Kidney (tissue), 14 donors: Measurements from ENCODE around the gene PAEP. TPM values are rescaled to one million over a fixed set of nuclear protein-coding genes. Genes with fewer than 3 reads are reported as not detected.

Experiments
- DNase-seq, 5 donors: peaks; one replicate each; pipeline ENCODE4 v3.0.0-alpha.2; 2013 to 2020
- FAIRE-seq: peaks from 2 replicates; lab custom pipeline; 2012; peaks lifted over from hg19 to GRCh38; lab: Jason Lieb, UNC
- H3K27ac ChIP-seq, 2 donors: one replicate each; pipeline ENCODE4 v1.7.0; 2013; ENCODE audit warnings: low read depth in 2 of 2, low read length in 2 of 2, inconsistent platforms in 1 of 2
- H3K27me3 ChIP-seq: one replicate; pipeline ENCODE4 v1.7.1; 2013; ENCODE audit warnings: low read length, inconsistent platforms; ENCODE audit not compliant: control insufficient read depth, insufficient read depth
- H3K36me3 ChIP-seq, 3 donors: one replicate each; pipeline versions ENCODE4 v1.7.0 to v1.7.1; 2013; ENCODE audit warnings: low read length in 3 of 3, control low read depth in 1 of 3, inconsistent platforms in 1 of 3; ENCODE audit not compliant: insufficient read depth in 3 of 3, control insufficient read depth in 2 of 3
- H3K4me1 ChIP-seq, 3 donors: one replicate each; pipeline versions ENCODE4 v1.7.0 to v1.7.1; 2013; ENCODE audit warnings: low read length in 3 of 3, inconsistent platforms in 1 of 3, low read depth in 1 of 3; ENCODE audit not compliant: control insufficient read depth in 2 of 3, insufficient read depth in 2 of 3
- H3K4me3 ChIP-seq, 3 donors: one replicate each; pipeline versions ENCODE4 v1.7.0 to v1.8.1; 2013; ENCODE audit warnings: low read length in 3 of 3, control low read depth in 1 of 3, inconsistent platforms in 1 of 3
- H3K9ac ChIP-seq, 3 donors: one replicate each; pipeline versions ENCODE4 v1.7.0 to v1.7.1; 2013; ENCODE audit warnings: low read length in 3 of 3, control low read depth in 1 of 3, inconsistent platforms in 1 of 3
- H3K9me3 ChIP-seq, 3 donors: one replicate each; pipeline versions ENCODE4 v1.7.0 to v1.7.1; 2013; ENCODE audit warnings: low read length in 3 of 3, control low read depth in 1 of 3, inconsistent platforms in 1 of 3; ENCODE audit not compliant: control insufficient read depth in 2 of 3, insufficient read depth in 1 of 3
- intact Hi-C: fragments of 100-400 bp; cut with DNase I; formaldehyde crosslinking; loops from one replicate; pipeline ENCODE4 v1.11.1; 2022
- polyA plus RNA-seq: library from polyadenylated mRNA; stranded (reverse); fragments of 350-450 nt; fragmentation: Illumina TruSeq; extraction: RNeasy Lipid Tissue Mini Kit (QIAGEN cat#74804); gene quantifications from one replicate; pipeline ENCODE4 v1.2.3, GENCODE V29; 2014; ENCODE audit warnings: low read depth, low replicate concordance; ENCODE audit not compliant: insufficient read depth
- total RNA-seq: library from RNA; stranded (reverse); fragmentation: NEBNext Ultra II Directional; extraction: Animal tissue kit (Norgen Biotek cat#: 25700); gene quantifications from one replicate; pipeline ENCODE4 v1.2.1, GENCODE V29; 2021
- TF ChIP-seq, protein P1 (sequence below): IDR thresholded peaks from 3 replicates; pipeline ENCODE4 v1.5.1; 2012; ENCODE audit warnings: mild to moderate bottlenecking, moderate library complexity, borderline replicate concordance; ENCODE audit not compliant: insufficient read depth; ENCODE audit errors: extremely low read depth
- donor health status: control.
- donor health status: control.
- donor health status: control.
- donor health status: control.
- donor health status: control.
- donor health status: DM: yes; HTN: yes; CAD: no.
- donor health status: Normal renal cell carcinoma (clear cell type).

Gene PAEP
- total and polyA plus RNA-seq, 2 donors from 2014 or later, result not detected

DNA sequence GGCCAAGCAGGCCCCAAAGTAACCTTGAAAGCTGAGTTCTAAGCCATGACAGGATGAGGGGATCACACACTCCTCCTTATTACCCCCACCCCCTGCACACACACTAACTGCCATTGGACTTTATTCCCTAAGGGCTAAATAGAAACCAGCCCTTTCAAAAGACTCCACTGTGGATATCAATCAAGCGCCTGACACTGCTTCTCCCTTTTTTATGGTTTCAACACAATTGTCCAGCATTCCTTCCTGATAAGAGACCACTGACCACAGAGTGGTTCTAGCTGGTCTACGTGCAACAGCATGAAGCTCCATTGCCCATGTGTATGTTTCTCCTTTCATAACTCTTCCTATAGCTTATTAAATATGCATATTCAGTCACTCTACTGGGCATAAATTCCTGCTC is 34.7 kb downstream of the PAEP start:
- Histone ChIP-seq H3K9me3 (peaks cover 0 to 5% (median 0%) of the 10 kb centered on the region in 3 donors), H3K4me3 (no peak overlapping the region), H3K27me3 (no peaks in the 10 kb centered on the region), H3K27ac (no peak overlapping the region), H3K36me3 (no peaks in the 10 kb centered on the region), H3K4me1 (no peaks in the 10 kb centered on the region), H3K9ac (no peak overlapping the region)
- FAIRE-seq (no peak), DNase-seq (no peak)
- TF ChIP-seq, protein P1, sequence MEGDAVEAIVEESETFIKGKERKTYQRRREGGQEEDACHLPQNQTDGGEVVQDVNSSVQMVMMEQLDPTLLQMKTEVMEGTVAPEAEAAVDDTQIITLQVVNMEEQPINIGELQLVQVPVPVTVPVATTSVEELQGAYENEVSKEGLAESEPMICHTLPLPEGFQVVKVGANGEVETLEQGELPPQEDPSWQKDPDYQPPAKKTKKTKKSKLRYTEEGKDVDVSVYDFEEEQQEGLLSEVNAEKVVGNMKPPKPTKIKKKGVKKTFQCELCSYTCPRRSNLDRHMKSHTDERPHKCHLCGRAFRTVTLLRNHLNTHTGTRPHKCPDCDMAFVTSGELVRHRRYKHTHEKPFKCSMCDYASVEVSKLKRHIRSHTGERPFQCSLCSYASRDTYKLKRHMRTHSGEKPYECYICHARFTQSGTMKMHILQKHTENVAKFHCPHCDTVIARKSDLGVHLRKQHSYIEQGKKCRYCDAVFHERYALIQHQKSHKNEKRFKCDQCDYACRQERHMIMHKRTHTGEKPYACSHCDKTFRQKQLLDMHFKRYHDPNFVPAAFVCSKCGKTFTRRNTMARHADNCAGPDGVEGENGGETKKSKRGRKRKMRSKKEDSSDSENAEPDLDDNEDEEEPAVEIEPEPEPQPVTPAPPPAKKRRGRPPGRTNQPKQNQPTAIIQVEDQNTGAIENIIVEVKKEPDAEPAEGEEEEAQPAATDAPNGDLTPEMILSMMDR, result no peak
- intact Hi-C loops, result no loop called here

DNA sequence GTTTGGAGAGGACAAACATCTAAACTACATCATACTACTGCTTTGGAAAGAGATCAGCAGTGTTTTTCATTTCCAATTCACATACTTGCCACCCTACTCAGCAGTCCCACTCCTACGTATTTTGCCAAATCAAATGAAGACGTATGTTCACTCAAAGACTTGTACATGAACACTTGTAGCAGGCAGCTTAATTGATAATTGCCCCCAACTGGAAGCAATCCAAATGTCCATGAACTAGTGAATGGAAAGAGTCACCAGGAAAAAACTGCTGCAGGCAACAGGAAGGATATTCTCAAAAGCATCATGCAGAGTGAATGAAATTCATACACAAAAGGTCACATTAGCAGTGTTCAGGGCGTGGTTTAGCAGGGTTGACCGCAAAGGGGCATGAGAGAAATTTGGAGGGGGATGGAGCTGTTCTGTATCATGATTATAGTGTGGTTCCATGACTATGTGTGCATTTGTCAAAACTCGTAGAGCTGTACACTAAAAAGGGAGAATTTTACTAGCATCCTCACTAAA is 38.8 kb downstream of the PAEP start:
- FAIRE-seq, result no peak
- no peaks in the 10 kb centered on the region for H3K27me3 ChIP-seq
- no peak overlapping the region for H3K9ac ChIP-seq
- TF ChIP-seq, protein P1, result no peak
- H3K36me3 ChIP-seq, result no peaks in the 10 kb centered on the region
- H3K9me3 ChIP-seq, result no peaks in the 10 kb centered on the region
- intact Hi-C loops, result no loop called here
- H3K4me3 ChIP-seq, result no peak overlapping the region
- H3K4me1 ChIP-seq, result peaks cover 0 to 4% (median 0%) of the 10 kb centered on the region in 3 donors
- no peak overlapping the region for H3K27ac ChIP-seq
- DNase-seq, result no peak

DNA sequence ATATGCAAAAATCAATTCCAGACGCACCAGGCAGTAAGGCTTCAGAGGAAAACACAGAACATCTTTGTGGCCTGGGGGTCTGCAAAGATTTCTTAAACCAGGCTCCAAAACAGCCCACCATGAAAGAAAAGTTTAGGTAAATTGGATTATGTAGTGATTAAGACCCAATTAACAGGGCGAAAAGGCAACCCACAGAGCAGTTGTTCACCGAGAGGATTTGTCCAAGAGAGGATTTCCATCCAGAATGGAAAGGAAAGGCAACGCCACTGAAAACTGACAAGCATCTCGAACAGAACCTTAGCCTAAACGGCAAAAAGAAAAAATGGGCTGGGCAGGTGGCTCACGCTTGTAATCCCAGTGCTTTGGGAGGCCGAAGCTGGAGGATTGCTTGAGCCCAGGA is 40.4 kb downstream of the PAEP start:
- Histone ChIP-seq H3K4me1 (peaks cover 0 to 4% (median 0%) of the 10 kb centered on the region in 3 donors), H3K9me3 (no peaks in the 10 kb centered on the region), H3K9ac (no peak overlapping the region), H3K36me3 (no peaks in the 10 kb centered on the region), H3K27me3 (no peaks in the 10 kb centered on the region), H3K27ac (no peak overlapping the region), H3K4me3 (no peak overlapping the region)
- TF ChIP-seq, protein P1, result no peak
- intact Hi-C loops, result no loop called here
- DNase-seq (no peak), FAIRE-seq (no peak)
